GM23338 (cell line): ENCODE measurements around the gene MAP2K2. TPM values are rescaled to one million over a fixed set of nuclear protein-coding genes. Genes with fewer than 3 reads are reported as not detected.

ENCODE experiments used
- ATAC-seq: fragments of 200-7000 bp; cut with Tn5 transposase; 3 replicates; pipeline ENCODE4 v1.9.1; 2020
- DNase-seq: peaks from one replicate; pipeline ENCODE4 v3.0.0-alpha.2; 2015; ENCODE audit warnings: low spot score
- H2AFZ ChIP-seq: fragments of 200-600 bp; sonication (generic); 2 replicates; pipeline ENCODE4 v1.8.0; 2016; ENCODE audit warnings: antibody characterized with exemption, mild to moderate bottlenecking, moderate library complexity
- H3F3A ChIP-seq: fragments of 200-600 bp; sonication (generic); replicated peaks from 2 replicates; pipeline ENCODE4 v1.8.0; 2017; ENCODE audit warnings: antibody characterized with exemption, mixed run types, low read depth
- H3K27ac ChIP-seq: fragments of 200-600 bp; sonication (generic); 2 replicates; pipeline ENCODE4 v1.6.1; 2016; ENCODE audit warnings: low read depth
- H3K27me3 ChIP-seq: fragments of 200-600 bp; sonication (generic); 2 replicates; pipeline ENCODE4 v1.8.0; 2016; ENCODE audit warnings: mild to moderate bottlenecking, mixed run types, moderate library complexity; ENCODE audit not compliant: insufficient read depth
- H3K36me3 ChIP-seq: fragments of 200-600 bp; sonication (generic); 2 replicates; pipeline ENCODE4 v1.8.0; 2016; ENCODE audit warnings: mild to moderate bottlenecking; ENCODE audit not compliant: insufficient read depth
- H3K4me1 ChIP-seq: fragments of 200-600 bp; sonication (generic); 2 replicates; pipeline ENCODE4 v1.8.0; 2016; ENCODE audit warnings: mild to moderate bottlenecking, moderate library complexity; ENCODE audit not compliant: insufficient read depth
- H3K4me2 ChIP-seq: fragments of 200-600 bp; sonication (generic); 2 replicates; pipeline ENCODE4 v1.7.1; 2017; ENCODE audit warnings: mixed run types
- H3K4me3 ChIP-seq: fragments of 200-600 bp; sonication (generic); 2 replicates; pipeline ENCODE4 v1.6.1; 2016; ENCODE audit warnings: mixed run types
- H3K79me2 ChIP-seq: fragments of 200-600 bp; sonication (generic); replicated peaks from 2 replicates; pipeline ENCODE4 v1.8.0; 2017; ENCODE audit warnings: mild to moderate bottlenecking; ENCODE audit not compliant: insufficient read depth
- H3K9me2 ChIP-seq: fragments of 200-600 bp; sonication (generic); 2 replicates; pipeline ENCODE4 v1.8.0; 2017; ENCODE audit not compliant: insufficient read depth
- H4K20me1 ChIP-seq: fragments of 200-600 bp; sonication (generic); replicated peaks from 2 replicates; pipeline ENCODE4 v1.8.0; 2017; ENCODE audit warnings: mild to moderate bottlenecking; ENCODE audit not compliant: insufficient read depth
- H3K27ac Mint-ChIP-seq: 2 replicates; pipeline ENCODE4 v1.8.0; 2020; ENCODE audit warnings: inconsistent platforms, mild to moderate bottlenecking, moderate library complexity, mixed read lengths
- H3K27me3 Mint-ChIP-seq: 3 replicates; pipeline ENCODE4 v1.8.0; 2022; ENCODE audit warnings: low read depth, mild to moderate bottlenecking, moderate library complexity, mixed read lengths, inconsistent platforms; ENCODE audit not compliant: insufficient read depth, poor library complexity
- H3K36me3 Mint-ChIP-seq: 3 replicates; pipeline ENCODE4 v1.8.0; 2021; ENCODE audit warnings: low read depth, mild to moderate bottlenecking, inconsistent platforms, moderate library complexity, mixed read lengths
- H3K4me1 Mint-ChIP-seq: 3 replicates; pipeline ENCODE4 v1.8.0; 2020; ENCODE audit warnings: mild to moderate bottlenecking, inconsistent platforms, mixed read lengths
- H3K4me3 Mint-ChIP-seq: 3 replicates; pipeline ENCODE4 v1.8.0; 2021; ENCODE audit warnings: moderate library complexity, mild to moderate bottlenecking, inconsistent platforms, mixed read lengths
- H3K9me3 Mint-ChIP-seq: 3 replicates; pipeline ENCODE4 v1.8.0; 2020; ENCODE audit warnings: moderate library complexity, mild to moderate bottlenecking, inconsistent platforms, mixed read lengths
- CREB1 ChIP-seq: fragments of 250-450 bp; sonication (Bioruptor Pico); IDR thresholded peaks from 2 replicates; pipeline ENCODE4 v1.5.0; 2020; ENCODE audit warnings: low read depth, mild to moderate bottlenecking, moderate library complexity
- EZH2 ChIP-seq: fragments of 200-600 bp; sonication (generic); IDR thresholded peaks from one replicate; pipeline ENCODE4 v1.8.0; 2017; ENCODE audit warnings: antibody characterized with exemption, mild to moderate bottlenecking, low read depth; ENCODE audit not compliant: unreplicated experiment
- REST ChIP-seq: IDR thresholded peaks from one replicate; pipeline ENCODE4 v1.6.1; 2018; ENCODE audit warnings: antibody characterized with exemption; ENCODE audit not compliant: unreplicated experiment
- ZNF114 ChIP-seq: fragments of 250-450 bp; sonication (Bioruptor Pico); IDR thresholded peaks from 2 replicates; pipeline ENCODE4 v1.5.0; 2020; ENCODE audit warnings: mild to moderate bottlenecking, moderate library complexity
- ZNF462 ChIP-seq: fragments of 250-450 bp; sonication (Bioruptor Pico); IDR thresholded peaks from 2 replicates; pipeline ENCODE4 v1.5.0; 2020; ENCODE audit warnings: mild to moderate bottlenecking, moderate library complexity
- polyA plus RNA-seq: library from polyadenylated mRNA; unstranded; fragments of >200 nt; fragmentation: Nextera tagmentation; extraction: Ambion mirVana; gene quantifications from 2 replicates; pipeline ENCODE4 v1.2.1, GENCODE V29; 2016
- total RNA-seq: library from RNA; depleted of rRNA; stranded (reverse); fragments of >200 nt; shearing (Covaris generic); gene quantifications from 2 replicates; pipeline ENCODE4 v1.2.3, GENCODE V29; 2014

The MAP2K2 gene
- total and polyA plus RNA-seq, 2 experiments from 2014 or later = 99.7 to 151 TPM

DNA sequence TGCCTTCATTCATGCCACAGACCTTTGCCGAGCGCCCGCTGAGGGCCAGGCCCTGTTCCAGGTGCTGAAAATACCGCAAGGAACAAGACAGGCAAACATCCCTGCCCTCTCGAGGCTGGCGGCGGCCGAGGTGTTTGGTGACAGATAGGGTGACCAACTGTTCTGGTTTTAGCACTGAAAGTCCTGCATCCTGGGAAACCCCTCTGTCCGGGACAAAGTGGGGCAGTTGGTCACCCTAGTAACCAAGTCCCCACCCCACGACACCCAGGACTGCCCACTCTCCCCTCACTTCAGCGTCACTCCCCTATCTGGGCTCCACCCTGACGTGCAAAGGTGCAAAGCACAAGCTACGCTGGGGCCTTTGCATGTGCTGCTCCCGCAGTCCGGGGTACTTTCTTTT lies 74.5 kb downstream of the MAP2K2 start:
- no peak overlapping the region for H2AFZ ChIP-seq
- peaks cover 43% of the 10 kb centered on the region for H3K79me2 ChIP-seq
- DNase-seq (no peak), ATAC-seq (no peak)
- no peak overlapping the region for H3K4me3 ChIP-seq
- H4K20me1 ChIP-seq = peaks cover 30% of the 10 kb centered on the region
- peaks cover 28% of the 10 kb centered on the region; the same call in 1 of the 2 replicates for H3F3A ChIP-seq
- Mint-ChIP-seq H3K27ac (no peak overlapping the region), H3K27me3 (peaks cover 14% of the 10 kb centered on the region), H3K36me3 (peaks cover 41% of the 10 kb centered on the region), H3K4me1 (peaks cover 16% of the 10 kb centered on the region), H3K4me3 (no peak overlapping the region), H3K9me3 (no peaks in the 10 kb centered on the region; the same call in 2 of the 3 replicates)
- H3K27ac ChIP-seq = no peak overlapping the region
- no peaks in the 10 kb centered on the region for H3K36me3 ChIP-seq
- TF ChIP-seq EZH2 (no peak), REST (peak; percentile 14), ZNF462 (CRISPR knock-in tag) (no peak), ZNF114 (CRISPR knock-in tag) (no peak), CREB1 (CRISPR knock-in tag) (no peak)
- no peak overlapping the region for H3K4me2 ChIP-seq
- no peaks in the 10 kb centered on the region for H3K9me2 ChIP-seq
- no peaks in the 10 kb centered on the region for H3K27me3 ChIP-seq
- peaks cover 9% of the 10 kb centered on the region; the same call in 1 of the 2 replicates for H3K4me1 ChIP-seq
